WTC11 (cell line): Measurements from ENCODE around the gene COL4A1.

Experiments
- CTCF ChIP-seq: fragments of 200-600 bp; IDR thresholded peaks from 2 replicates; pipeline ENCODE4 v1.8.0; 2022; ENCODE audit warnings: antibody characterized with exemption
- E2F1 ChIP-seq: sonication (generic); formaldehyde crosslinking; IDR thresholded peaks from 2 replicates; pipeline ENCODE4 v1.8.0; 2022; ENCODE audit warnings: mild to moderate bottlenecking, missing genetic modification reagents
- ESRRA ChIP-seq: sonication (generic); formaldehyde crosslinking; IDR thresholded peaks from 2 replicates; pipeline ENCODE4 v1.8.1; 2022; ENCODE audit warnings: mild to moderate bottlenecking, missing genetic modification reagents, borderline replicate concordance
- RELA ChIP-seq: sonication (generic); formaldehyde crosslinking; IDR thresholded peaks from 2 replicates; pipeline ENCODE4 v1.8.1; 2022; ENCODE audit warnings: missing genetic modification reagents, mild to moderate bottlenecking, borderline replicate concordance
- TEAD4 ChIP-seq: sonication (generic); formaldehyde crosslinking; IDR thresholded peaks from 2 replicates; pipeline ENCODE4 v1.8.0; 2022; ENCODE audit warnings: mild to moderate bottlenecking, missing genetic modification reagents
- ZNF138 ChIP-seq: sonication (generic); formaldehyde crosslinking; conservative IDR thresholded peaks from 2 replicates; pipeline ENCODE4 v1.8.1; 2022; ENCODE audit warnings: mild to moderate bottlenecking, moderate library complexity, missing genetic modification reagents
- ZNF416 ChIP-seq: fragments of 250-450 bp; sonication (Bioruptor Pico); IDR thresholded peaks from 2 replicates; pipeline ENCODE4 v1.9.0; 2021; ENCODE audit warnings: mild to moderate bottlenecking, inconsistent platforms
- ZNF425 ChIP-seq: fragments of 250-450 bp; sonication (Bioruptor Pico); conservative IDR thresholded peaks from 2 replicates; pipeline ENCODE4 v1.9.0; 2021; ENCODE audit warnings: mild to moderate bottlenecking
- ZNF532 ChIP-seq: fragments of 250-450 bp; sonication (Bioruptor Pico); IDR thresholded peaks from 2 replicates; pipeline ENCODE4 v1.9.0; 2021; ENCODE audit warnings: mild to moderate bottlenecking, borderline replicate concordance

- TF ChIP-seq CTCF = no peak
- no peak for TF ChIP-seq ZNF138 (CRISPR knock-in tag)
- TF ChIP-seq RELA (CRISPR knock-in tag) = no peak
- TF ChIP-seq ZNF532 (CRISPR knock-in tag) = no peak
- no peak for TF ChIP-seq E2F1
- no peak for TF ChIP-seq ZNF416 (CRISPR knock-in tag)
- TF ChIP-seq TEAD4 = no peak
- TF ChIP-seq ZNF425 (CRISPR knock-in tag) = no peak
- no peak for TF ChIP-seq ESRRA (CRISPR knock-in tag)
These were observed 91.4 kb downstream of the COL4A1 start for GRCh38 chr13:110215606-110216005.
